HEK293T (cell line): Measurements from ENCODE around the gene EPM2AIP1.

Experiments used
- CTCF ChIA-PET: fragments of 350-600 bp; formaldehyde crosslinking; extraction: SDS; loops from one replicate; lab custom pipeline; 2021; ENCODE audit warnings: antibody characterized with exemption, inconsistent platforms; lab: Yijun Ruan, JAX
- POLR2A ChIA-PET: fragments of 350-600 bp; formaldehyde crosslinking; extraction: SDS; loops from one replicate; lab custom pipeline; 2020; ENCODE audit warnings: antibody characterized with exemption, inconsistent platforms; lab: Yijun Ruan, JAX
- DNase-seq: peaks from one replicate; pipeline ENCODE4 v3.0.0; 2012; ENCODE audit warnings: mixed read lengths; ENCODE audit errors: extremely low spot score
- ARNT ChIP-seq: fragments of 450-650 bp; IDR thresholded peaks from 2 replicates; pipeline ENCODE4 v1.6.1; 2017; ENCODE audit warnings: mild to moderate bottlenecking
- BHLHE40 ChIP-seq: fragments of 450-650 bp; IDR thresholded peaks from 2 replicates; pipeline ENCODE4 v1.6.1; 2016; ENCODE audit warnings: mild to moderate bottlenecking, moderate library complexity, borderline replicate concordance
- CTBP1 ChIP-seq: fragments of 450-650 bp; IDR thresholded peaks from 2 replicates; pipeline ENCODE4 v1.6.1; 2016; ENCODE audit warnings: borderline replicate concordance
- ELF4 ChIP-seq: fragments of 450-650 bp; IDR thresholded peaks from 2 replicates; pipeline ENCODE4 v1.6.1; 2017; ENCODE audit warnings: antibody characterized with exemption
- FOXA1 ChIP-seq: fragments of 450-650 bp; IDR thresholded peaks from 2 replicates; pipeline ENCODE4 v1.6.1; 2016; ENCODE audit warnings: mild to moderate bottlenecking
- FOXK2 ChIP-seq: fragments of 450-650 bp; IDR thresholded peaks from 2 replicates; pipeline ENCODE4 v1.6.1; 2016; ENCODE audit warnings: mild to moderate bottlenecking
- FOXM1 ChIP-seq: fragments of 450-650 bp; IDR thresholded peaks from 2 replicates; pipeline ENCODE4 v1.6.1; 2017; ENCODE audit warnings: mild to moderate bottlenecking, borderline replicate concordance
- HDGF ChIP-seq: fragments of 450-650 bp; IDR thresholded peaks from 2 replicates; pipeline ENCODE4 v1.6.1; 2017; ENCODE audit warnings: antibody characterized with exemption, borderline replicate concordance
- L3MBTL2 ChIP-seq: fragments of 450-650 bp; conservative IDR thresholded peaks from 2 replicates; pipeline ENCODE4 v1.6.1; 2016; ENCODE audit warnings: mild to moderate bottlenecking
- LEF1 ChIP-seq: fragments of 450-650 bp; IDR thresholded peaks from 2 replicates; pipeline ENCODE4 v1.6.1; 2017; ENCODE audit warnings: mild to moderate bottlenecking, borderline replicate concordance
- NFRKB ChIP-seq: fragments of 450-650 bp; IDR thresholded peaks from 2 replicates; pipeline ENCODE4 v1.6.1; 2016; ENCODE audit warnings: mild to moderate bottlenecking, moderate library complexity
- SP1 ChIP-seq: fragments of 450-650 bp; IDR thresholded peaks from 2 replicates; pipeline ENCODE4 v1.6.1; 2017
- SUZ12 ChIP-seq: fragments of 450-650 bp; IDR thresholded peaks from 2 replicates; pipeline ENCODE4 v1.6.1; 2016; ENCODE audit warnings: mild to moderate bottlenecking
- TARDBP ChIP-seq: fragments of 450-650 bp; IDR thresholded peaks from 2 replicates; pipeline ENCODE4 v1.6.1; 2016
- ZNF384 ChIP-seq: fragments of 450-650 bp; IDR thresholded peaks from 2 replicates; pipeline ENCODE4 v1.6.1; 2016
- TF ChIP-seq, protein P1 (sequence below): fragments of 450-650 bp; IDR thresholded peaks from 2 replicates; pipeline ENCODE4 v1.6.1; 2016

EPM2AIP1 gene

GRCh38 chr3:37016903-37017302 lies 24.0 kb upstream of the EPM2AIP1 start:
- DNase-seq, result no peak
- CTCF ChIA-PET, result no interaction called here
- TF ChIP-seq SP1, result no peak
- no peak for TF ChIP-seq BHLHE40
- TF ChIP-seq, protein P1, sequence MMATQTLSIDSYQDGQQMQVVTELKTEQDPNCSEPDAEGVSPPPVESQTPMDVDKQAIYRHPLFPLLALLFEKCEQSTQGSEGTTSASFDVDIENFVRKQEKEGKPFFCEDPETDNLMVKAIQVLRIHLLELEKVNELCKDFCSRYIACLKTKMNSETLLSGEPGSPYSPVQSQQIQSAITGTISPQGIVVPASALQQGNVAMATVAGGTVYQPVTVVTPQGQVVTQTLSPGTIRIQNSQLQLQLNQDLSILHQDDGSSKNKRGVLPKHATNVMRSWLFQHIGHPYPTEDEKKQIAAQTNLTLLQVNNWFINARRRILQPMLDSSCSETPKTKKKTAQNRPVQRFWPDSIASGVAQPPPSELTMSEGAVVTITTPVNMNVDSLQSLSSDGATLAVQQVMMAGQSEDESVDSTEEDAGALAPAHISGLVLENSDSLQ, result no peak
- no peak for TF ChIP-seq LEF1
- no peak for TF ChIP-seq ELF4
- no peak for TF ChIP-seq CTBP1
- TF ChIP-seq TARDBP, result no peak
- no peak for TF ChIP-seq ARNT
- TF ChIP-seq ZNF384, result no peak
- no peak for TF ChIP-seq FOXA1
- POLR2A ChIA-PET, result no interaction called here

- no peak for DNase-seq
- TF ChIP-seq LEF1, result no peak
- no peak for TF ChIP-seq L3MBTL2
- TF ChIP-seq ARNT, result no peak
- TF ChIP-seq NFRKB, result no peak
- no peak for TF ChIP-seq SP1
- no peak for TF ChIP-seq TARDBP
- TF ChIP-seq HDGF, result no peak
- no peak for TF ChIP-seq ELF4
- TF ChIP-seq FOXA1, result no peak
- no peak for TF ChIP-seq ZNF384
- no peak for TF ChIP-seq FOXM1
- CTCF ChIA-PET, result no interaction called here
- POLR2A ChIA-PET, result no interaction called here
Observed at GRCh38 chr3:37015642-37016041, 22.7 kb upstream of the EPM2AIP1 start.

DNA sequence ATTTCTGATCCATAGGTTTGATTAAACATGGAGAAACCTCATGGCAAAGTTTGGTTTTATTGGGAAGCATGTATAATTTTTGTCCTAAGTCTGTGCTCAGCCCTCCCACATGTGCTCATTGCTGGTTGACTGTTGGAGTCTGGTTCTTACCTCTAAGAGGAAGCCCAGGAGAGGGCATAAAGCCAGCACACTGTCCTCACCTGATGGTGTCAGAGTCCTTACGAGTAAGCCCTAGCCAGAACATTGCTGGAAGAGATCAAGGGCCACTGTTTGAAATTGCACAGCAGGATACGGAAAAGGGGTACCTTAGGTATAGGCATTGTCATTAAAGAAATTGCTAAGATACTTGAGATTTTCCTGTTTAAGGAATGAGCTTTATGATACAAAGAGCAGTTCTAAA lies 21.7 kb upstream of the EPM2AIP1 start:
- no peak for DNase-seq
- TF ChIP-seq LEF1, result no peak
- TF ChIP-seq NFRKB, result no peak
- TF ChIP-seq SUZ12, result no peak
- TF ChIP-seq TARDBP, result no peak
- no peak for TF ChIP-seq ZNF384
- ChIA-PET CTCF (no interaction called here), POLR2A (no interaction called here)

DNA sequence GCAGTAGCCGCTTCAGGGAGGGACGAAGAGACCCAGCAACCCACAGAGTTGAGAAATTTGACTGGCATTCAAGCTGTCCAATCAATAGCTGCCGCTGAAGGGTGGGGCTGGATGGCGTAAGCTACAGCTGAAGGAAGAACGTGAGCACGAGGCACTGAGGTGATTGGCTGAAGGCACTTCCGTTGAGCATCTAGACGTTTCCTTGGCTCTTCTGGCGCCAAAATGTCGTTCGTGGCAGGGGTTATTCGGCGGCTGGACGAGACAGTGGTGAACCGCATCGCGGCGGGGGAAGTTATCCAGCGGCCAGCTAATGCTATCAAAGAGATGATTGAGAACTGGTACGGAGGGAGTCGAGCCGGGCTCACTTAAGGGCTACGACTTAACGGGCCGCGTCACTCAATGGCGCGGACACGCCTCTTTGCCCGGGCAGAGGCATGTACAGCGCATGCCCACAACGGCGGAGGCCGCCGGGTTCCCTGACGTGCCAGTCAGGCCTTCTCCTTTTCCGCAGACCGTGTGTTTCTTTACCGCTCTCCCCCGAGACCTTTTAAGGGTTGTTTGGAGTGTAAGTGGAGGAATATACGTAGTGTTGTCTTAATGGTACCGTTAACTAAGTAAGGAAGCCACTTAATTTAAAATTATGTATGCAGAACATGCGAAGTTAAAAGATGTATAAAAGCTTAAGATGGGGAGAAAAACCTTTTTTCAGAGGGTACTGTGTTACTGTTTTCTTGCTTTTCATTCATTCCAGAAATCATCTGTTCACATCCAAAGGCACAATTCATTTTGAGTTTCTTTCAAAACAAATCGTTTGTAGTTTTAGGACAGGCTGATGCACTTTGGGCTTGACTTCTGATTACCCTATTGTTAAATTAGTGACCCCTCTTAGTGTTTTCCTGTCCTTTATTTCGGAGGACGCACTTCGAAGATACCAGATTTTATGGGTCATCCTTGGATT lies 674 bp upstream of the EPM2AIP1 start, which contains the start of gene MLH1:
Gene MLH1, plus strand, starts transcription at position 193 of the 958 bp plus-strand sequence. Its CDS starts 30 bp downstream, at position 223.
- POLR2A ChIA-PET, result interaction anchor here (0.9 to 1.2 kb wide), 5 partner anchors 9 to 34 kb away, joined by 3 to 4 read pairs (median 3); no protein-coding TSS in a partner anchor
- no peak for DNase-seq
- TF ChIP-seq L3MBTL2 (no peak), NFRKB (no peak)
- TF ChIP-seq, protein P1, result 0 out of 2 replicates have a peak, but pooled peaks have one; percentile 30
- CTCF ChIA-PET, result no interaction called here

- ChIA-PET POLR2A (interaction anchor here (1.0 kb wide), 1 partner anchor 32 kb away, joined by 3 read pairs; no protein-coding TSS in a partner anchor), CTCF (no interaction called here)
- DNase-seq, result no peak
Observed at GRCh38 chr3:36991923-36992805, 767 bp downstream of the EPM2AIP1 start.

More at GRCh38 chr3:36991923-36992805, 767 bp downstream of the EPM2AIP1 start:
- no peak for TF ChIP-seq SP1
- no peak for TF ChIP-seq TARDBP
- no peak for TF ChIP-seq FOXK2
- no peak for TF ChIP-seq CTBP1
- no peak for TF ChIP-seq FOXA1
- TF ChIP-seq HDGF, result no peak
- TF ChIP-seq SUZ12, result no peak
- no peak for TF ChIP-seq LEF1
- TF ChIP-seq L3MBTL2, result no peak
- TF ChIP-seq ARNT, result no peak
- TF ChIP-seq ZNF384, result no peak
- no peak for TF ChIP-seq NFRKB
- TF ChIP-seq, protein P1, result no peak
- TF ChIP-seq BHLHE40, result no peak
